Esophagus muscularis mucosa (tissue), 4 donors: ENCODE measurements around the gene ATOX1.

Experiments
- CTCF ChIP-seq, 3 experiments: fragments of 200-600 bp in 2 of 3; fragments of 450-650 bp in 1 of 3; sonication (generic) in 2 of 3; IDR thresholded peaks; one replicate each; pipeline ENCODE4 v1.5.1; 2017 to 2019; ENCODE audit warnings: antibody characterized with exemption in 3 of 3, mild to moderate bottlenecking in 2 of 3, moderate library complexity in 1 of 3
- EP300 ChIP-seq: sonication (generic); formaldehyde crosslinking; IDR thresholded peaks from one replicate; pipeline ENCODE4 v1.6.1; 2017; ENCODE audit warnings: antibody characterized with exemption
- POLR2A ChIP-seq: fragments of 450-650 bp; IDR thresholded peaks from one replicate; pipeline ENCODE4 v1.6.1; 2017; ENCODE audit warnings: antibody characterized with exemption, moderate library complexity, mild to moderate bottlenecking, low read depth
- POLR2AphosphoS5 ChIP-seq, 2 donors: sonication (generic); formaldehyde crosslinking; IDR thresholded peaks; one replicate each; pipeline ENCODE4 v1.6.1; 2017; ENCODE audit warnings: antibody characterized with exemption in 2 of 2

DNA sequence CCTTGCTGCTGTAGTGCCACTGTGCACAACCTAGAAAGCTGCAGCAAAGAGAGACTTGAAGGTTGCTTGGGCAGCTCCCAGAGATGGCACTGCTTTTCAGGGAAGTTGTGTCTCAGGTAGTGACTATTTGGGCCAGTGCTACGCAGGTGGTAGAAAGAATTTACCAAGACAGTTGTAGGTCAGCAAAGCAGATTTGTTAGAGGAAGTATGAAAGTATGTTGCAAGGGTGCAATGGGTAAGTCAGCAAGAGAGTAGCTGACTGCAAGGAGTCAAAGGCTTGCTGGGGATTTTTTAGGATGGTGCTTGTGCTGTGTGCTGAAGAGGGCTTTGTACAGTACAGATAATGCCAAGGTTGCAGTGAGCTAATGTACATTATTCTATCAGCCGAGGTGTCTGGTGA lies 38.2 kb downstream of the ATOX1 start:
- TF ChIP-seq CTCF (IDR thresholded peaks at IDR 0.05) (no peak), POLR2AphosphoS5 (IDR thresholded peaks at IDR 0.05) (no peak), POLR2A (no peak), EP300 (no peak)
